HG03565 (cell line): ENCODE results near the gene PSENEN.
A peak's percentile ranks its signal among the peaks of the same experiment; 100 is the strongest.

Experiments used
- ATAC-seq: cut with Tn5 transposase; IDR thresholded peaks from one replicate; pipeline ENCODE4 v1.9.1; 2021; ENCODE audit warnings: mild to moderate bottlenecking, moderate library complexity; ENCODE audit not compliant: unreplicated experiment

Gene PSENEN

GRCh38 chr19:35745328-35746086, at the start of gene PSENEN, which contains the start of gene U2AF1L4:
Gene PSENEN (plus strand): TSS chr19:35745651. CDS start chr19:35745931, 280 bp downstream.
Gene U2AF1L4 (minus strand): TSS chr19:35745418. CDS start chr19:35745391, 27 bp downstream.
- ATAC-seq, result peak; percentile 38

- no peak for ATAC-seq
These were observed 49.5 kb upstream of the PSENEN start for GRCh38 chr19:35695895-35696422.

GRCh38 chr19:35696835-35697234, 48.6 kb upstream of the PSENEN start:
- no peak for ATAC-seq

GRCh38 chr19:35702223-35703012, 43.0 kb upstream of the PSENEN start:
- peak; percentile 92 for ATAC-seq

GRCh38 chr19:35703343-35703742, 42.1 kb upstream of the PSENEN start:
- no peak for ATAC-seq

GRCh38 chr19:35704218-35704617, 41.2 kb upstream of the PSENEN start, which contains the start of gene ZBTB32:
Gene ZBTB32 (plus strand): TSS chr19:35704558. CDS start chr19:35714627, 10,069 bp downstream.
- ATAC-seq, result no peak

- ATAC-seq, result no peak
These were observed 37.1 kb upstream of the PSENEN start for GRCh38 chr19:35708391-35708790.

- ATAC-seq, result peak; percentile 24
These were observed 34.4 kb upstream of the PSENEN start for GRCh38 chr19:35710784-35711723.

GRCh38 chr19:35712567-35713505, 32.6 kb upstream of the PSENEN start:
- ATAC-seq, result no peak

- no peak for ATAC-seq
These were observed 32.0 kb upstream of the PSENEN start for GRCh38 chr19:35713506-35713850.

GRCh38 chr19:35713904-35714495, 31.5 kb upstream of the PSENEN start:
- ATAC-seq, result no peak

GRCh38 chr19:35714601-35715354, 30.7 kb upstream of the PSENEN start:
- ATAC-seq, result no peak

GRCh38 chr19:35715355-35715809, 30.1 kb upstream of the PSENEN start:
- ATAC-seq, result no peak

GRCh38 chr19:35715981-35716800, 29.3 kb upstream of the PSENEN start:
- ATAC-seq, result no peak

- ATAC-seq, result peak; percentile 49
These were observed 28.4 kb upstream of the PSENEN start for GRCh38 chr19:35716801-35717664.

- no peak for ATAC-seq
These were observed 27.6 kb upstream of the PSENEN start, which contains the start of gene KMT2B for GRCh38 chr19:35717665-35718344. Gene KMT2B (plus strand): TSS chr19:35718003. CDS start chr19:35718019, 16 bp downstream.
